CD4-positive, CD25-positive, alpha-beta regulatory T cell (primary cell): ENCODE data around the gene LMNTD2. TPM values are rescaled to one million over a fixed set of nuclear protein-coding genes. Genes with fewer than 3 reads are reported as not detected.
A peak's percentile ranks its signal among the peaks of the same experiment; 100 is the strongest.

Source experiments
- ATAC-seq, 2 donors: fragments of 150-1000 bp; cut with Tn5 transposase; one replicate each; pipeline ENCODE4 v1.10.0; 2021; ENCODE audit warnings: low read depth in 2 of 2, moderate number of reproducible peaks in 2 of 2, moderate library complexity in 1 of 2
- DNase-seq, 3 donors: peaks; one replicate each; pipeline versions ENCODE4 v3.0.0 to v3.0.0-alpha.2; 2012 to 2022; ENCODE audit warnings: mixed read lengths in 1 of 3
- H3K27ac ChIP-seq: one replicate; pipeline ENCODE4 v1.7.0; 2013; ENCODE audit warnings: mild to moderate bottlenecking, low read length; ENCODE audit not compliant: insufficient read depth, poor library complexity, severe bottlenecking
- H3K27me3 ChIP-seq: one replicate; pipeline ENCODE4 v1.7.0; 2013; ENCODE audit warnings: low read length; ENCODE audit not compliant: control insufficient read depth, insufficient read depth
- H3K36me3 ChIP-seq: one replicate; pipeline ENCODE4 v1.7.0; 2013; ENCODE audit warnings: mild to moderate bottlenecking, low read length, moderate library complexity; ENCODE audit not compliant: control insufficient read depth, insufficient read depth
- H3K4me1 ChIP-seq: 2 replicates; pipeline ENCODE4 v1.7.0; 2013; ENCODE audit warnings: mild to moderate bottlenecking, low read length; ENCODE audit not compliant: insufficient read depth, control insufficient read depth, poor library complexity, severe bottlenecking
- H3K4me3 ChIP-seq: one replicate; pipeline ENCODE4 v1.7.0; 2013; ENCODE audit warnings: low read depth, mild to moderate bottlenecking, low read length, moderate library complexity
- H3K9me3 ChIP-seq, 2 experiments: 1 replicate in 1 of 2; 2 replicates in 1 of 2; pipeline ENCODE4 v1.7.0; 2013; ENCODE audit warnings: low read length in 2 of 2, mild to moderate bottlenecking in 1 of 2, moderate library complexity in 1 of 2; ENCODE audit not compliant: control insufficient read depth in 2 of 2
- H3K27ac Mint-ChIP-seq, 3 donors: one replicate each; pipeline ENCODE4 v1.8.0; 2020 to 2022; ENCODE audit warnings: mild to moderate bottlenecking in 3 of 3, mixed read lengths in 3 of 3, moderate library complexity in 2 of 3
- H3K27me3 Mint-ChIP-seq: one replicate; pipeline ENCODE4 v1.8.0; 2022; ENCODE audit warnings: mild to moderate bottlenecking, mixed read lengths
- H3K36me3 Mint-ChIP-seq: one replicate; pipeline ENCODE4 v1.8.0; 2020; ENCODE audit warnings: mixed read lengths
- H3K4me1 Mint-ChIP-seq, 4 donors: one replicate each; pipeline ENCODE4 v1.8.0; 2020 to 2022; ENCODE audit warnings: mixed read lengths in 4 of 4, mild to moderate bottlenecking in 1 of 4
- H3K4me3 Mint-ChIP-seq, 4 donors: one replicate each; pipeline ENCODE4 v1.8.0; 2020 to 2022; ENCODE audit warnings: mild to moderate bottlenecking in 4 of 4, mixed read lengths in 4 of 4, moderate library complexity in 3 of 4
- H3K9me3 Mint-ChIP-seq, 7 donors: one replicate each; pipeline ENCODE4 v1.8.0; 2020 to 2022; ENCODE audit warnings: mixed read lengths in 7 of 7, mild to moderate bottlenecking in 3 of 7, moderate library complexity in 2 of 7
- polyA plus RNA-seq, 4 donors: library from polyadenylated mRNA; unstranded; fragments of 300-500 nt; fragmentation: Illumina TruSeq; gene quantifications; one replicate each; pipeline ENCODE4 v1.2.3, GENCODE V29; 2021
- total RNA-seq: library from RNA; stranded (reverse); gene quantifications from one replicate; pipeline ENCODE4 v1.2.3, GENCODE V29; 2022

Gene LMNTD2, protein sequence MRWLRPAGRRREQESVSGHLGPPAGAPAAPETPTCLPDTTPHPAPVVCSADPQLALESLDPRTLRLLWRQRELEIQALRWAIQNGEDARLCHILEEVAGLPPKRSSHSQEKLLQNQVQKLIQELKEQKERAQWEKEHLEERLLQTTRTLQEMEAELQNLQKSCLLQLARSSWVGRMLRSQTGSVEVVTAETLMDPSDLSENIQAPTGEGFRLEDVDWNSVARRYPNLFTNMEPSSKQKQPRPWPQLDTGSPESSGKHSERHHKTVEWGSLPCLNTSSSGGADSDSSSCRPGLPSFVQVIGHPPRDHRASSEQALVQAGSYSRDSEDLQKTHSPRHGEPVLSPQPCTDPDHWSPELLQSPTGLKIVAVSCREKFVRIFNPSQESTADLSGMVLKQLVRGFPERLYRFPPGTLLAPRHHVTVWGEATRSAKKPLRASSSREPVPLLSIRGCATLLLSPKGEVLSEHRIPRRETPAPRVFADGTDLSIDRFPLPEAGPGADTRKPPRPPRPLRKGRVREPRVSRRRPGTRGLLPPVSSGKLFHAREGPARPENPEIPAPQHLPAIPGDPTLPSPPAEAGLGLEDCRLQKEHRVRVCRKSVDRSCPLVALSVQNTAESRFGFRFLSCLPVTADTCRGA
- total RNA-seq (5.1 TPM), polyA plus RNA-seq (1 to 10 TPM in 2 of 4 donors, under 1 TPM in 2; 0.79 to 1.4 (median 1.0) TPM)

- Mint-ChIP-seq H3K4me3 (peak within 1 kb of the TSS; percentile 88 to 94 (median 92)), H3K27ac (peak within 1 kb of the TSS; percentile 65 to 91 (median 69)), H3K36me3 (no peaks in the 10 kb centered on the region), H3K27me3 (peaks cover 4% of the 10 kb centered on the region), H3K4me1 (peaks cover 0 to 22% (median 8%) of the 10 kb centered on the region in 4 donors), H3K9me3 (no peaks in the 10 kb centered on the region)
- H3K9me3 ChIP-seq = no peaks in the 10 kb centered on the region
- H3K4me1 ChIP-seq = peaks cover 33% of the 10 kb centered on the region
- peak within 1 kb of the TSS; percentile 70 for H3K27ac ChIP-seq
- peak within 1 kb of the TSS; percentile 7 for H3K4me3 ChIP-seq
- peak; percentile 93 to 94 (median 93) for DNase-seq
- ATAC-seq = peak; percentile 92
- H3K36me3 ChIP-seq = no peaks in the 10 kb centered on the region
- H3K27me3 ChIP-seq = no peaks in the 10 kb centered on the region
These were observed at the start of gene LMNTD2, which contains the start of gene RASSF7 for GRCh38 chr11:560305-561147. Gene LMNTD2 (minus strand): TSS chr11:560738. CDS start chr11:560716, 22 bp downstream. Gene RASSF7 (plus strand): TSS chr11:560970. CDS start chr11:561769, 799 bp downstream.

- H3K27ac Mint-ChIP-seq = no peak overlapping the region
- Histone ChIP-seq H3K9me3 (no peaks in the 10 kb centered on the region), H3K4me3 (no peak overlapping the region), H3K27me3 (no peaks in the 10 kb centered on the region), H3K4me1 (peaks cover 14% of the 10 kb centered on the region), H3K36me3 (peaks cover 68% of the 10 kb centered on the region), H3K27ac (no peak overlapping the region)
- ATAC-seq (no peak), DNase-seq (no peak)
- peaks cover 4% of the 10 kb centered on the region for H3K36me3 Mint-ChIP-seq
- peaks cover 0 to 16% (median 1%) of the 10 kb centered on the region in 4 donors for H3K4me1 Mint-ChIP-seq
- H3K9me3 Mint-ChIP-seq = peaks cover 0 to 2% (median 0%) of the 10 kb centered on the region in 7 donors
- H3K27me3 Mint-ChIP-seq = no peaks in the 10 kb centered on the region
- H3K4me3 Mint-ChIP-seq = peak overlapping the region in 1 of 4 donors; percentile 15
These were observed 48.8 kb upstream of the LMNTD2 start for GRCh38 chr11:609341-609811.

- Mint-ChIP-seq H3K27me3 (no peaks in the 10 kb centered on the region), H3K4me1 (peaks cover 0 to 11% (median 1%) of the 10 kb centered on the region in 4 donors), H3K4me3 (peak overlapping the region in 1 of 4 donors; percentile 75), H3K27ac (no peak overlapping the region), H3K36me3 (peaks cover 8% of the 10 kb centered on the region), H3K9me3 (peaks cover 0 to 2% (median 0%) of the 10 kb centered on the region in 7 donors)
- Histone ChIP-seq H3K4me3 (no peak overlapping the region), H3K9me3 (no peaks in the 10 kb centered on the region), H3K27ac (no peak overlapping the region), H3K4me1 (peaks cover 8% of the 10 kb centered on the region), H3K36me3 (peaks cover 73% of the 10 kb centered on the region), H3K27me3 (no peaks in the 10 kb centered on the region)
- no peak for DNase-seq
- no peak for ATAC-seq
These were observed 48.3 kb upstream of the LMNTD2 start for GRCh38 chr11:608791-609251.

GRCh38 chr11:607971-608659, 47.6 kb upstream of the LMNTD2 start:
- no peaks in the 10 kb centered on the region for H3K9me3 ChIP-seq
- DNase-seq (no peak), ATAC-seq (no peak)
- H3K4me1 Mint-ChIP-seq = peaks cover 0 to 9% (median 1%) of the 10 kb centered on the region in 4 donors
- H3K27me3 ChIP-seq = no peaks in the 10 kb centered on the region
- peaks cover 76% of the 10 kb centered on the region for H3K36me3 ChIP-seq
- no peak overlapping the region for H3K27ac ChIP-seq
- H3K27me3 Mint-ChIP-seq = no peaks in the 10 kb centered on the region
- peak overlapping the region in 1 of 4 donors; percentile 75 for H3K4me3 Mint-ChIP-seq
- H3K4me3 ChIP-seq = no peak overlapping the region
- H3K36me3 Mint-ChIP-seq = peaks cover 9% of the 10 kb centered on the region
- H3K9me3 Mint-ChIP-seq = peaks cover 0 to 2% (median 0%) of the 10 kb centered on the region in 7 donors
- no peak overlapping the region for H3K27ac Mint-ChIP-seq
- peaks cover 2% of the 10 kb centered on the region for H3K4me1 ChIP-seq

GRCh38 chr11:607020-607780, 46.7 kb upstream of the LMNTD2 start:
- no peaks in the 10 kb centered on the region for H3K27me3 Mint-ChIP-seq
- Histone ChIP-seq H3K36me3 (peaks cover 76% of the 10 kb centered on the region), H3K4me3 (no peak overlapping the region), H3K9me3 (no peaks in the 10 kb centered on the region), H3K27me3 (no peaks in the 10 kb centered on the region), H3K27ac (no peak overlapping the region), H3K4me1 (no peaks in the 10 kb centered on the region)
- no peak overlapping the region for H3K4me3 Mint-ChIP-seq
- peaks cover 7% of the 10 kb centered on the region for H3K36me3 Mint-ChIP-seq
- peaks cover 0 to 2% (median 0%) of the 10 kb centered on the region in 7 donors for H3K9me3 Mint-ChIP-seq
- H3K27ac Mint-ChIP-seq = peak overlapping the region in 1 of 3 donors; percentile 9
- DNase-seq = no peak
- H3K4me1 Mint-ChIP-seq = peaks cover 0 to 4% (median under 1%) of the 10 kb centered on the region in 4 donors
- no peak for ATAC-seq

GRCh38 chr11:606245-606644, 45.7 kb upstream of the LMNTD2 start:
- ATAC-seq = no peak
- Histone ChIP-seq H3K27ac (no peak overlapping the region), H3K4me3 (no peak overlapping the region), H3K9me3 (no peaks in the 10 kb centered on the region), H3K4me1 (no peaks in the 10 kb centered on the region), H3K36me3 (peaks cover 78% of the 10 kb centered on the region), H3K27me3 (no peaks in the 10 kb centered on the region)
- Mint-ChIP-seq H3K27ac (peak overlapping the region in 1 of 3 donors; percentile 32), H3K4me1 (no peaks in the 10 kb centered on the region), H3K4me3 (no peak overlapping the region), H3K27me3 (no peaks in the 10 kb centered on the region), H3K9me3 (peaks cover 0 to 2% (median 0%) of the 10 kb centered on the region in 7 donors), H3K36me3 (peaks cover 10% of the 10 kb centered on the region)
- no peak for DNase-seq
